NCI-H2196 (cell line): ENCODE data around the gene RAC2.

Experiments used
- DNase-seq: peaks from one replicate; lab custom pipeline; 2025; ENCODE audit not compliant: unreplicated experiment; lab: John Stamatoyannopoulos, UW

Gene RAC2

DNA sequence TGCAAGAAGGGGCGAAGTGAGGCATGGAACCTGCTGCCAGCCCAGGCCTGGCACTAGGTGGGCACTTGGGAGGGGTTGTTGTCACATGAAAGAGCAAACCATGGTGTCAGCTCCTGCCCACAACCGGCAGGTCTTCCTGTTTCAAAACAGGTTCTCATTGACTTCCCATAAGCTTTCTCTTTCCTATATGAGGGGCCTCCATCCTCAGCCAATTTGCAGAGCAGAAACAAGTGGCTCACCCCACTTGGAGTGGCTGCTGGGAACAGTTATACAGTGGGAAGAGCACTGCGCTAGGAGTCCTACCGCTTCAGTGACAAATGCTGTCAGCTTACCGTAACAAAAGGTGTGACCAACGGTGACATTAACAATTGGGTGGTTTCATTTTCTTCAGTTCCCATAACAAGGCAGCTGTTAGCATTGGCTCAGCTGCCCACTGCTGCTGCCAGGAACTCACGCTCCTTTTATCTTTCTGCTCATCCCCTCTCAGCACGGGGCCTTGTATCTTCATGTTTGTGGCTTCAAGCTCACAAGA lies 21.6 kb downstream of the RAC2 start:
- DNase-seq: no peak

DNA sequence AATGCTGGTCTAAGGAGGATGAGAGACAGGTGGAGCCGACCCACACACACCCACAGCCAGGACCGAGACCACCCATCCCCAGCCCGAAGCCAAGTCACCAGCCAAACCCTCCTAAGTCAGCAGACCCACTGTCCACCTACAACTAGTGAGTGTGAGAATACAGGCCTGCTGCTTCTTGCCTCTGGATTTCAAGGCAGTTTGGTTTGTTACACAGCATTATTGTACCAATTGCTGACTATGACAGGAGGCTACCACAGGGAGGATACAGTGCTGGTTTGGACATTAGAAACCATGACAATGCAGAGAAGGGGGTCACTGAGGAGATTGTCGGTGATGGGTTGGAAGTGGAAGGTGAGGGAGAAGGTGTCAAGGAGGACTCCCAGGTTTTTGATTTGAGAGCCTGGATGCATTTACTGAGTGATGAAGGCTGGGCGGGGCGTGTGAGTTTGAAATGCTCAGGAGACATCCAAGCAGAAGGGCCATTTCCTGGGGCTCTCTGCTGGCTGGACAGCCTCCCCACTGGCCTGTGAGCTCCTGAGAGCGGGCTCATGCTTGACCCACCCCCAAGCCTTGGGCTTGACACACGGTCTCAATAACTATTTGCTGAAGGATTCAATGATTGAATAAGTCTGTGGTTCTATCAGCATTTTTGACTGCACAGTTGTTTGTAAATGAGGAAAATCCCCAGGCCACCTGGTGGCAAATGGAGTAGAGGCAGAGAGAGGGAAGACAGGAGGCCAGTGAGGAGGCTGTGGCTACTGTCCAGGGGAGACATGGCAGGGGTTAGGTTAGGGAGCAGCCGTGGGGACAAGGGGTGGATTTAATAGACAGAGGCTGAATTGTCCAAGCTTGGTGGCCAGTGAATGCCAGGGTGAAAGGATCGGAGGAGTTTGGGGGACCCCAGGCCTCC lies 22.4 kb downstream of the RAC2 start:
- no peak for DNase-seq

DNA sequence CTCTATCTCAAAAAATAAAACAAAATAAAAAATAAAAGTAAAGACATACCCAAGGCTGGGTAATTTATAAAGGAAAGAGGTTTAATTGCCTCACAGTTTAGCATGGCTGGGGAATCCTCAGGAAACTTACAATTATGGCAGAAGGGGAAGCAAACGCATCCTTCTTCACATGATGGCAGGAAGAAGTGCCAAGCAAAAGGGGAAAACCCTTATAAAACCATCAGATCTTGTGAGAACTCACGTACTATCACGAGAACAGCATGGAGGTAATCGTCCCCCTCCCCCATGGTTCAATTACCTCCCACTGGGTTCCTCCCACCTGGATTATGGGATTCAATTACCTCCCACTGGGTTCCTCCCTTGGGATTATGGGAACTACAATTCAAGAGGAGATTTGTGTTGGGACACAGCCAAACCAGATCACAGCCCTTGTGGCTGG lies 23.5 kb downstream of the RAC2 start:
- no peak for DNase-seq

DNA sequence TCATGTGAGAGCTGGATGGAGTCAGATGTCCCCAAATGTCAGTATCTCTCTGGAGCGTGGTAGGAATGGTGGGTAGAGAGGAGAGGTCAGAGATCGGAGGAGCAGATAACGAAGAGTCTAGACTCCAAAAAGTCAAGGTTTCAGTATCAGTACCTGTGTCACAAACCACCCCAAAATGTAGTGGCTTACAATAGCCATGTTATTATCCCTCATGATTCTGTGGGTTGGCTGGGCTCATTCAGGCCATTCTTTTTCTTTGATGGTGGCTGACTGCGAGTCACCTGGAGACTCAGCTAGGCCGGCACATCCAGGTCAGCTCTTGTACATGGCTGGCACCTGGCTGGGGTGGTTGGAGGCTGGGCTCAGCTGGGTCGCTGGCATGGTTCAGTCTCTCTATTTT lies 24.5 kb downstream of the RAC2 start:
- DNase-seq: no peak

DNA sequence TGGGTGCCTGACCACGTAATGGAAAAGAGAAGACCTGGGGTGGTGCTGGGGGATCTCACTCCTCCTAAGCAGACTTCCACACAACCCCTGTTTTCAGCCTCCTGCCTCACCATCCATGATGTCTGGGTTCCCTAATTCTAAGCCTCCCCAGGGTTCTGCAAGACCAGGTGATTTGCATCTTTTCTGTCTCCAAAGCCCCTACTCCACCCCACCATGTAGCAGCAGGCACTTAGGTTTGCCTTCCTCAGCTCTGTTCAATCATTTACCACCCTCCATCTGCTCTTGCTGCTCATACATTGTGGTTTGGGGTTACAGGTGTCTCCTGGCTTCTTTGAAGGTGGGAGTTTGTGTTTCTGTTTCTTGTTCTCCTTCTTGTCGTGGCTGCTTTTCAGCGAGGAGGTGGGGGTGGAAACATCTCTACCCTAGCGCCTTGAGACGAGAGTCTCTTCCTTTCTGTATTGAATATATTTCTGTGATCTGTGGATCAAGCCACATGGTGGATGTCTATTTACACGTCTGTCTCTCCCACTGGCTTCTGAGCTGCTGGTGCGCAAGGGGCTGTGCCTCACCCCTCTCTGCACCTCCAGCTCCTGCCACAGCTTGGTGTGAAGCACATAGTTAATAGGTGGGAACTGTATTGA lies 25.2 kb downstream of the RAC2 start:
- DNase-seq: no peak

DNA sequence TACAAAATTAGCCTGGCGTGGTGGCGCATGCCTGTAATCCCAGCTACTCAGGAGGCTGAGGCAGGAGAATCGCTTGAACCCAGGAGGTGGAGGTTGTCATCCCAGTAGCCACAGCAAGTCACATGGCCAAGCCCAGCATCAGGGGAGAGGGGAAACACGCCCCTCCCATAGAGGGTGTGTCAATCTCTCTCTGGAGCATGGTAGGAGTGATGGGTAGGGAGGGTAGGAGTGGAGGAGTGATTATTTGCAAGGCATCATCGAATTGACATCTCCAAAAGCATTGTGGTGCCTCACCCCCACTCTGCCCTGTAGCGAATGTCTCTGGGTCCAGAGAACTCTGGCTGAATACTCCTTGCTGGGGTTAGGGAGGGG lies 25.7 kb downstream of the RAC2 start:
- DNase-seq: no peak

DNA sequence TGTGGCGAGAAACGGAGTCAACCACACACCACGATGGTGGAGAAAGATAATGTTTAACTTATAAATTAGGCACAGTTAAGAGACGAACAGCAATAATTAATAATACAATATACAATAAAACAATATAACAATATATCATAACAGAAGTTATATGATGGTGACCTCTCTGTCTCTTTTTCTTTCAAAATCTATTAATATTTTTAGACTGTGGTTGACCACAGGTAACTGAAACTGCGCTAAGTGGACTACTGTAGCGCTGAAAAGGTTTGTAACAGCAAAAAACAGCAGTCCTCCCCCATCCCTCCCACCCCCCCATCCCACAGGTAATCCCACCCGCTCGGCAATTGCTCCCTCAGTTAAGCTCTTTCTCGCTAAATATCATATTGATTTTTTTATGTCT lies 28.2 kb downstream of the RAC2 start:
- no peak for DNase-seq

DNA sequence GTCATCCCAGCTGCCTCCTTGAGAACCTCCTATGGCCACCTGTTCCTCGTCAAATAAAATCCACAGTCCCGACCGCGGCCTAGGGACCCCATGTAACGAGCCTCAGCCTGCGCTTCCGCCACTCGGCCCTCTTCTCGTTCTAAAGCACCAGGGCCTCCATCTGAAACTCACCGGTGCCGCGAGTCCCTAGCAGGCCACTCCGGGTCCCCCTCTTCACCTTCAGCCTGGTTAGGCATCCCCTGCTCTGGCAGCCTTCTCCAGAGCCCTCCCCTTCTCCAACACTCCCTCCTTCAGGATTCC lies 29.4 kb downstream of the RAC2 start:
- DNase-seq: no peak

DNA sequence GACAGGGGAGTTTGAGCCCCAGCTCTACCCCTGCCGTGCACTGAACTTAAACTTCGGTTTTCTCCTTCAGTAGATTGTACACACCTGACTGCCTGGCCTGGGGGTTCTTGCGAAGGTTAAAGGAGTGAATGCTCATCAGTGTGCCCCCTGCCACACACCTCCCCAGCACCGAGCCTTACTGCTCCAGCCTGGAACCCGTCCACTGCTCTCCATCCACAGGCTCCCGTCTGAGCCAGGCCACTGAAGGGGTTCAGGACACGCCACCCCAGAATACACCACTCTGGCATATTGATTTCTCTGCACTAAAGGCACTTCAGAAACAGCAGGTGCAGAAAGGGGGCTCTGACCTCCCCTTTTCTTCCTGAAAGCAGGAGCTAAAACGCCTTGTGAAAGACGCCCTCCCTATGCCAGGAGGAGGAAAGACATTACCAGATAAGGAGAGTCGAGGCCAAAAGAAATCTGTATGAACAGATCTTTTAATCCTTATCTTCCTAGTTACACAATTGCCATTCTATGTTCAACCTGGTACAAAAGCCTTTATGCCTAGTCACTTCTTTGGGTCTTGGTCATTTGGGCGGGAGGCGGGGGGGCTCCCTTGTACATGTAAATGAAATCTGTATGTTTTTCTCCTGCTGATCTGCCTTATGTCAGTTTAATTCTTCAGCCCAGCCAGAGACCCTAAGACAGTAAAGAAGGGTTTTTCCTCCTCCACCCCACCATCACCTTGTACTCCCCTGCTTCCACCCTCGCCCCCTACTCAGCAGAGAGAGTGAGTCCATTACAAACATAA lies 29.9 kb downstream of the RAC2 start:
- DNase-seq: no peak

DNA sequence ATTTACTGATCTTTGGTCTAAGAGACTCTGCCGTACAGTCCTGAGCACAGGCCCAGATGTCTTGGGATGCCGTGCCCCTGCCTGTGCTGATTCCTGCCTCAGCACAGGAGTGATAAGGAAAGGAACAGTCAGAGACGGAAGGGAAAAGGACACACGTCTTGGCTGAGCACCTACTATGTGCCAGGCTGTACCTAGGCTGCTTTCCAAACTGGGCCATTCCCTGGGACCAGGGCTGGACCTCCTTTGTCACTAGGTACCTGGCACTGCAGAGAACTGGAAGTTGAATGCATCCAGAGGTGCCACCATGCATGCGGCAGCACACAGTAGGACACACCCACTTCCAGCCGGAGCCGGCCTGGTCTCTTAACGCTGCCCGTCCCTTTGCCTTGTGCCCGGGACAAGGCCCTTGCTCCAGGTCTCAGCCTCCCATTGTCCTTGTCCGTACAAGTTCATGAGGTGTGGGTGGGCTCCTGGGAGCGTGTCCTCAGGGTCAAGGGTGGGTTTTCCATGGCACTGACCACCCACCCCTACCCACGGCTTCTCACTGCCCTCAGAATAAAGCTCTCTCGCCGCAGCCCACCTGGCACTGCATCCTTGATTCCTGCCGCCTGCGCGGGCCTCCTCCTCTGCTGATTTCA lies 30.7 kb downstream of the RAC2 start:
- DNase-seq: no peak

DNA sequence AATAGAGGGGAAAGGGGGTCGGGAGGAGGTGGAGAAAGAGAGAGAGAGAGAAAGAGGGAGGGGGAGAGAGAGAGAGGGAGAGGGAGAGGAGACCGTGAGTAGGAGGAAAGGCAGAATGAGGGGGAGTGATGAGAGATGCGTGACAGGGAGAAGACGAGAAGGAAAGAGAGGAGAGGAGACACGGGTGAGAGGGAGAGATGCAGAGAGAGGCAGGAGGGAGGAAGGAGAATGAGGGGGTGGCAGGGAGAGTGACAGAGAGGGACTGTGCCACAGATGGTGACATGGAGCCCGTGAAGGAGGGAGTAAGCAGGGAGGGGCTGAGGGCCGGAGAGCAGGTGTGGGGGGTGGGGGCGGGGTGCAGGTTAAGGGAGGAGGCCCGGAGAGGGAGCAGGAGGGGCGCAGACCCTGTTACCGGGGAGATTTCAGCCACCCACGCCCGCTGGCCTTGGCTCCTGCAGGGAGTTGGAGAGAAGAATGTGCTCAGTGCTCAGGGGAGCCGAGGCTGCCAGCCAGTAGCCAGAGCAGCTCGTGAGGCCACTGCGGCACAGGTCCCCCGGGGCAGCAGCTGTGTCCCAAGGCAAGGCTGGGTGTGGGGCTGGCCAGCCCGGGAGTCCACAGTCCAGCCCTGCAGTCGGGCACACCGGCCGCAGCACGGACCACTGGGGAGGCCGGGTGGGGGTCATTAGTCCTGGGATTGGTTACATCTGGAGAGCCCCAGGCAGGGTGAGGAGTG lies 31.7 kb downstream of the RAC2 start, which contains the start of gene SSTR3:
TSS of gene SSTR3 (minus strand) at position 304 of the 733 bp plus-strand sequence. CDS start 4,674 bp downstream, outside the sequence.
- DNase-seq: no peak

DNA sequence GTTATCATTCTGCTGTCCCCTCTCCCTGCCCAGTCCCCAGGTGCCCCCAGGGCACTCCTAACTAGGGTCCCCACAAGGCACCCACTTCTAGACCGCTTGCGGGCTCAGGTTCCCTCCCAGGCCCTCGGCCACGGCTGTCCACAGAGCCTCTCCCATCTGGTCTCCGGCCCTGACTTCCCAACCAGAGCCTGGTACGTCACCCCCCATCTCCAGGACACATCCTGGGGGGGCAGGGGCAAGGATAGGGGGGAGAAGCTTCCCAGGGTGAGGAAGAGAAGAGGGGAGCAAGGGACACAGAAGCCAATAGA lies 32.2 kb downstream of the RAC2 start:
- no peak for DNase-seq

DNA sequence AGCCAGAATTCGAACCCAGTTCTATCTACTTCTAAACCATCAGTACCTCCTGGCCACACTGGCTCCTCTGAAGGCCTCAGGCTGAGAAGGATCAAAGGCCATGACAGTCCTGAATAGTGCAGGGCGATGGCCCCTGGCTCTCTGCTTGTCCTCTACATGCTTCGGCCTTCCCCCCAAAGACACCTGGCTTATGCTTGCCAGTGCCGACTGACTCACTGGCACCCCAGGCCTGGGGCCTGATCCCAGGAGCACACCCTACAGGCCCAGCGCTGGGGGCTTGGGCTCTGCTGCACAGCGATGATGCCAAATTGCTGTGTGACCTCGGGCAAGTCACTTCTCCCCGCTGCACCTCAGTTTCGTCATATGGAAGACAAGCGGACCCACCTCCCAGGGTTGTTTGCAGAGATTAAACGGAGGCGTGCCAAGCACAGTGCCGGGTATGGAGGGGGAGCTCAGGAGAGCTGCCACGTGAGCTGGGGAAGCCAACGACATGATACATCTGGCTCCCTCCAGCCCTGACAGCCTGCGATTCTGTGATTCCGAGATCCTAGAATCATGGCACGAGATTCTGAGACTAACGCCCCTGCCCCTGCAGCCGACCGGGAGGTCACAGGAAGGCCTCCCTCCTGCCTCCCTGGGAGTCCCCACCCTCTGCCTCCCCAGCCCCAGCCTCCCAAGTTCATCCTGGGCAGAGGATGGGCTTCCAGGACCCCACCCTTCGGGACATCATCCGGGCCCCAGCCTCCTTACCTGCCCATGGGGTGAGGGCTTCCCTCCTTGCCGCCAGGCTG lies 32.8 kb downstream of the RAC2 start:
- DNase-seq: no peak

DNA sequence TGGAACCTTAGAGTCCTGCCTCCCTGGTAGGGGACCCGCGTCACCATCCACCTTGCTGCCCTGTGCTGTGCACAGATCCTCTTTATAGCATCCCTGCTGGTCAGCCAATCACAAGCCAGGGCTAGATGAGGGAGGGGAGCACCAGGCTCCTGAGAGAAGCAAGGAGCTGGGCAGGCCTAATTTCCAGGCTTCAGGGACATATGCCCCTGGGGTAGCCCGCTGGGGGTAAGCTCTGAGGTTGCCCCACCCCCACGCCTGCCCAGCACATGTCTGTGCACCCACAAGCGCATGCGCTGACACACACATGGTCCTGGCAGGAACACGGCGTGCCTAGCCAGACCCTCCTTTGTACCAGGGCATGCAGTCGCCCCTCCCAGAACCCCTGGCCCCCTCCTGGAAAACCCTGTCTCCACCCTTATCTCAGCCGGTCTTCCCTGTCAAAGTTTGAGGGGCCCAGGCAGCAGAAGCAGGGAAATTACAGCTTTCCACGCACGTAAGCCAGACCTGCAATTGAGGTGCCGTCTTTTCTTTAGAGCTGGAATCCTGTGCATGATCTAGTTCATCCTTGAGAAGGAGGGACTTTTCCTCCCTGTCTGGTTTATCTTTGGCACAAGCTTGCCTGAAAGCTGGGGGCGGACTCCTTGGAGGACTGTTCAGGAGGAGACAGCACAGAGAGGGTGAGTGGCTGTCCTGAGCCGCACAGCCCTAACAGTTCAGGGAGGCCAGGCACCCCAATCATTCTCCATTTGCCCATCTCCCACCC lies 33.8 kb downstream of the RAC2 start:
- no peak for DNase-seq

DNA sequence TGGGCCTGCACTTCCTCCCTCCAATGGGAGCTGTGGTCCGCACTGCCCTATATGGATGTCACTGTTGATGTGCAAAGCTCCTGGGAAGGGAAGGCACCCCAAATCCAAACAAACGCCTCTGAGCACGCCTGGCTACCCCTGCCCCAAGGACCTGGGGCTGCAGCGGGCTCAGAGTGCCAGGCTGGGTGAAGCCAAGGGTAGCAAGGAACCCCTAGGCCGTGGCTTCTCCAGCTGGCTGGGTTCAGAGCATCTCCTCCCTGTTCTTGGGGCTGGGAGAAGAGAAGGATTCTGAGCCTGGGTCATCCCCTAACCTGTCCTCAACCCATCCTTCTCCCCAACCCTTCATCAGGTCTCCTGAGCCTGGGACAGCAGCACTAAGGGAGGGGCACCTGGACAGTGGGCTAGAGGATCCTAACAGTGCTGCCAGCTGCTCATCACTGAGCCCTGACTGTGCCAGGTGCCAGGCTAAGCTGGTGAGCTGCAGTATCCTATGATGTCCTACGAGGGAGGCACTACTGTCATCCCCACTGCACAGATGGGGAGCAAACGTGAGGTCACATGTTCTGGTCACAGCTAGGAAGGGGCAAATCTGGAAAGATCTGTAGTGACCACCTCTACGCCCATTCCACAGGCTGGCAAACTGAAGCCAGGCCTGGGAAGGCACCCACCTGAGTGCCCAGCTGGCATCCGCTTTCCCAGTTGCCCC lies 34.8 kb downstream of the RAC2 start:
- DNase-seq: no peak

DNA sequence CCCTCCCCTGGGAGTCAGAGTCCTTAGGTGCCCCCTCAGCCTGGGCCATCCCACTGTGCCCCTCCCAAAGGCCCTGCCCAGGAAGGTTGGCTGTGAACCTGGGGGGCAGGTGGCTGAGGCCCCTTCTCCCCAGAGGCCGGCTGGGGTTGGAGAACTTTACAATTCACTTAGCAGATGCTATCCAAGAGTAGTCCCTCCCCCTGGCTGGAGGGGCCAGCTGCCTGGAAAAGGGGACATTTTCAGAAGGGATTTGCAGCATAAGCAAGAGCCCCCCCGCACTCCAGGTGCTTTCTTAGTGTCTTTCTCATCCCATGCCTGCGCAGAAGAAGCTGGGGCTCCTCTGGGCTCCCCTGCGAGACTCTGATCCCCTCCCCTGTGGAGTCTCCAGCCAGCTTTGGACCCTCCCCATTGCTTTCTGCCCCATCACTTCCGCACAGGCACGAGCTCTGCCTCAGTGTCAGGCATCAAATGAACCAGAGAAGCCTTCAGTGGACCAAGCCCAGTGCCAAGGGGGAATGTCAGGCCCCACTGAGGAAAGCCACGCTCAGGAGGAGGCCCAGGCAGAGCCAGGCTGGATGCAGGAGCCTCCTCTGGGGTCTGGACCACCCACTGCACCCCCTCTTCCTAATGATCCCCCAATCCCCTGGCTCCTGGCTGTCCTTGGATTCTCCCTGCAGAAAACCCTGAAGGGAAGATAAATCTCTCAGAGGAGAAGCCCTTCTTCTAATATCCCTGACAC lies 35.5 kb downstream of the RAC2 start:
- DNase-seq: no peak

DNA sequence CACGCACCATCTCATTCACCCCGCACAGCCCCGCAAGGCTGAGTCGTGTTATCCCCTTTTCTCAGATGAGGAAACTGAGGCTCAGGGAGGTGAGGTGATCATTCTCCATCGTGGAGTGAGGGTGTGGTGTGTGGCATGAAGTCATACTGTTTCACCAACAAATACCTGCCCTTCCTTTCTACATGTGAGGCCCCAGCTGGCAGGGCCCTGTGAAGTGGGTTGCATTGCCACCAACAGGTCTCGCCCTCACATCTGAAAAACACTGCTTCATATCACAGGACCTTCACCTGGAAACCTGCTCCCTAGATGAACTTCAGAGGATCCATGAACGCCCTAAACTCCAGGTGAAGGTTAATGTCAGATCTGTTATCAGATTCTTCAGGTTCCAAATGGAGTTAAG lies 36.1 kb downstream of the RAC2 start:
- DNase-seq: no peak
